Measurements from ENCODE around the gene C17orf114.
"Not testable (repeated sequence)": the region's sequence is repeated elsewhere in the genome, so short reads cannot be mapped to it uniquely, and the experiment has no call there.

The C17orf114 gene

GRCh38 chr17:4832829-4833177, 30.7 kb upstream of the C17orf114 start:
- H3K9me3 ChIP-seq (ENCODE audit: control insufficient read depth, insufficient read depth, low read depth, low read length); H3K36me3 ChIP-seq (ENCODE audit: control insufficient read depth in 2 of 2, insufficient read depth in 1 of 2, low read length in 2 of 2); CTCF ChIA-PET: not testable (repeated sequence)
- TF ChIP-seq REST (tag by site-specific recombination; IDR thresholded peaks at IDR 0.05) = peak; percentile 30; the same call in 1 of the 2 replicates
- TF ChIP-seq ZNF335 (tag by site-specific recombination; conservative IDR thresholded peaks at IDR 0.05) = peak; percentile 96
- peak; percentile 91 for TF ChIP-seq KLF16 (tag by site-specific recombination; IDR thresholded peaks at IDR 0.05)
- TF ChIP-seq SP3 (tag by site-specific recombination; IDR thresholded peaks at IDR 0.05) = peak; percentile 71
- TF ChIP-seq ZNF366 (tag by site-specific recombination; conservative IDR thresholded peaks at IDR 0.05) = peak; percentile 92
- TF ChIP-seq ZNF398 (tag by site-specific recombination; IDR thresholded peaks at IDR 0.05) = peak; percentile 19; the same call in 1 of the 2 replicates
- peak; percentile 99 for TF ChIP-seq ZFHX2 (tag by site-specific recombination; conservative IDR thresholded peaks at IDR 0.05)
- peak; percentile 70 for TF ChIP-seq SP2 (tag by site-specific recombination; IDR thresholded peaks at IDR 0.05)
- peak; percentile 57 for TF ChIP-seq KLF1 (tag by site-specific recombination; IDR thresholded peaks at IDR 0.05)
- peak; percentile 54 for TF ChIP-seq PATZ1 (tag by site-specific recombination; IDR thresholded peaks at IDR 0.05)
- 0 out of 2 replicates have a peak, but pooled peaks have one; percentile 45 for TF ChIP-seq ZNF362 (tag by site-specific recombination; IDR thresholded peaks at IDR 0.05)
- TF ChIP-seq EGR2 (tag by site-specific recombination; IDR thresholded peaks at IDR 0.05; ENCODE audit: low read depth) = peak; percentile 99
- peak; percentile 96 for TF ChIP-seq PRDM1 (tag by site-specific recombination; IDR thresholded peaks at IDR 0.05)
- TF ChIP-seq ZBTB8A (tag by site-specific recombination; IDR thresholded peaks at IDR 0.05) = peak; percentile 92
- peak; percentile 20; the same call in 1 of the 2 replicates for TF ChIP-seq KLF8 (tag by site-specific recombination; IDR thresholded peaks at IDR 0.05)
- TF ChIP-seq KLF9 (tag by site-specific recombination; IDR thresholded peaks at IDR 0.05; ENCODE audit: low read depth) = peak; percentile 94
- peaks cover 11% of the 10 kb centered on the region for H3K4me1 ChIP-seq (ENCODE audit: control insufficient read depth, insufficient read depth, low read length)
- peak overlapping the region; percentile 81 for H3K27ac ChIP-seq (ENCODE audit: extremely low read depth, low read depth, low read length)
- POLR2A ChIA-PET = interaction anchor here (1.0 to 2.4 kb wide), 2 partner anchors 26 to 43 kb away, joined by 3 to 9 read pairs; partner anchors contain the start of gene PLD2
- H3K4me3 ChIP-seq (ENCODE audit: low read depth, low read length) = peak overlapping the region; percentile 90

GRCh38 chr17:4827399-4827798, 25.3 kb upstream of the C17orf114 start:
- H3K4me3 ChIP-seq (ENCODE audit: low read depth, low read length) = no peak overlapping the region
- no peaks in the 10 kb centered on the region for H3K4me1 ChIP-seq (ENCODE audit: control insufficient read depth, insufficient read depth, low read length)
- no peaks in the 10 kb centered on the region for H3K9me3 ChIP-seq (ENCODE audit: control insufficient read depth, insufficient read depth, low read depth, low read length)
- ChIA-PET CTCF (interaction anchor here (0.6 kb wide), 1 partner anchor 60 kb away, joined by 3 read pairs; no protein-coding TSS in a partner anchor), POLR2A (no interaction called here)
- H3K36me3 ChIP-seq (ENCODE audit: control insufficient read depth in 2 of 2, insufficient read depth in 1 of 2, low read length in 2 of 2) = peaks cover 0 to 12% of the 10 kb centered on the region in 2 experiments; a peak in 1 of 3 replicates
- H3K27ac ChIP-seq (ENCODE audit: extremely low read depth, low read depth, low read length) = no peak overlapping the region
- TF ChIP-seq REST (tag by site-specific recombination; IDR thresholded peaks at IDR 0.05) (no peak), ZNF366 (tag by site-specific recombination; conservative IDR thresholded peaks at IDR 0.05) (peak; percentile 44; the same call in 1 of the 2 replicates), ZNF394 (tag by site-specific recombination; IDR thresholded peaks at IDR 0.05; ENCODE audit: borderline replicate concordance) (no peak), ZNF391 (tag by site-specific recombination; IDR thresholded peaks at IDR 0.05; ENCODE audit: borderline replicate concordance, low read depth) (no peak), ZSCAN23 (tag by site-specific recombination; IDR thresholded peaks at IDR 0.05) (no peak)

Data from HEK293 (cell line).